NCI-H1417 (cell line): ENCODE results near the gene TCERG1L.
A peak's percentile ranks its signal among the peaks of the same experiment; 100 is the strongest.
"Not testable (repeated sequence)": the region's sequence is repeated elsewhere in the genome, so short reads cannot be mapped to it uniquely, and the experiment has no call there.

ENCODE experiments used
- DNase-seq, 3 experiments: peaks; one replicate each; lab custom pipeline; 2025; lab: John Stamatoyannopoulos, UW

Gene TCERG1L, protein sequence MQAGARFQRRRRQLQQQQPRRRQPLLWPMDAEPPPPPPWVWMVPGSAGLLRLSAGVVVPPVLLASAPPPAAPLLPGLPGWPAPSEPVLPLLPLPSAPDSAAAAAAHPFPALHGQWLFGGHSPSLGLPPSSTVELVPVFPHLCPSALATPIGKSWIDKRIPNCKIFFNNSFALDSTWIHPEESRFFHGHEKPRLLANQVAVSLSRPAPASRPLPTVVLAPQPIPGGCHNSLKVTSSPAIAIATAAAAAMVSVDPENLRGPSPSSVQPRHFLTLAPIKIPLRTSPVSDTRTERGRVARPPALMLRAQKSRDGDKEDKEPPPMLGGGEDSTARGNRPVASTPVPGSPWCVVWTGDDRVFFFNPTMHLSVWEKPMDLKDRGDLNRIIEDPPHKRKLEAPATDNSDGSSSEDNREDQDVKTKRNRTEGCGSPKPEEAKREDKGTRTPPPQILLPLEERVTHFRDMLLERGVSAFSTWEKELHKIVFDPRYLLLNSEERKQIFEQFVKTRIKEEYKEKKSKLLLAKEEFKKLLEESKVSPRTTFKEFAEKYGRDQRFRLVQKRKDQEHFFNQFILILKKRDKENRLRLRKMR

DNA sequence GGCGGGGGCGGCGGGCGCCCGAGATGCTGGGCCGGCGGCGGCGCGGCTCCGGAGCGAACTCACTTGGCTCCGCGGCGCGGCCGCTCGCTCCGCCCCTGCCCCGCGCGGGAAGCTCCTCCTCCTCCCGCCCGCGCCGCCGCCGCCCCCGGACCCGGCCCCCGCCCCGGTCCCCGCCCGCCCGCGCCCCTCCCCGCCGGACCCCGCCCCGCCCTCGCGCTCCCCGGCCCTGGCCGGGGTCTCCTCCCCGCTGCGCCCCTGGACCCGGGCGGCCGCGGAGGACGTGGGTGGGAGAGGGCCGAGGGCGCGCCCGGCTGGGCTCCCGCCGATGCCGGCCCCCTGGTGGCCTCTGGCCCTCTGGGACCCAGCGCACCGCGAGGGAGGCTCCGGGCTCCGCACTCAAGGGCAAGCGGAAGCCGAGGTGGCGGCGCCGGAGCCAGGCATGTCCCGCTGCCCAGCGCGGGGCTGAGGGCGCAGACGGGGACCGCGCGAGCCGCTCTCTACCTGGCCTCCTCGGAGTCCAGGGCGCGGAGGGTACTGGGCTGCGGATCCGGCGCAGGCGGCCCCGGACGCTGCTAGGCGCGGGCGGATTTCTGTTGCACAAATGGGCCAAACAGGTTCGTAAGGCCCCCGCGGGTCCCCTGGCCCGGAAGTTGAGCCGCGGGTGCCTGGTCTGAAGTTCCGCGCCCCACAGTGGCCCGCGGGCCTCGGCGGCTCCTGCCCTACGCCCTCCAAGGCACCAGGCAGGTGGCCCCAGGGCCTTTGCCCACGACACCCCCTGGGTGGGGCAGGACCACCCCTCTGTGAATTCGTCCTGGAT lies at the start of gene TCERG1L:
TSS of gene TCERG1L (minus strand) at position 61 of the 817 bp plus-strand sequence. CDS start 86 bp downstream, outside the sequence.
- DNase-seq = peak; percentile 36 to 60 (median 56)

DNA sequence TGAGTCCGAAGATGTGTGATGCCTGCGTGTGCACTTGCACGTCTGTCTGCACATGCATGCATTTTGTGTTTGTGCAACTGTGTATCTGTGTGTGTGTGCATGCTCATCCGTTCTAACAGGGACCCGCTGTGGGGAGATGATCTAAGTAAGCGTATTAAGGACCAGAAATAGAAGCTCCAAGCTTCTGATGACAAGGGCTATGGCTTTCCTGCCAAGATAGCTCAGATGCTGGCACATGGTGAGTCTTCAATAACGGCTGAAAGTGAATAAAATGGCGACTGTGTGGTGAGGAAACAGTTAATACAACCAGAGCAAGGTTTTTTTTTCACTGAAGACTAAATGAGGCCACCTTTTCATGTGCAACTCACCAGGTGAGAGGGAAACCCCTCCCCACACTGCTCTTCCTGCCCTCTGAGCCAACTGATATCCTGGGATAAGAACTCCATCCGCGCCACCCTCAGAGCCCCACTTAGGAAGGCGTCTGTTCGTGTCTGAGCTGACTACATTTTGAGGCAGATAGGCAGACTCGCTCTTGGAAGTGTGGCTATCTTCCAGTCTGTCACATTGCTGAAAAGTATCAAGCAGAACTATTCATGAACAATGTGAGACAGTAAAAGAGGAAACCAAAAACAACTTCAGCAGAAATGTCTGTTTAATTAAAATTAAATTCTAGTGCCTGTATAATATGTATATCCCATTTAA lies 47.4 kb upstream of the TCERG1L start:
- peak in 1 of 3 experiments; percentile 9 for DNase-seq

DNA sequence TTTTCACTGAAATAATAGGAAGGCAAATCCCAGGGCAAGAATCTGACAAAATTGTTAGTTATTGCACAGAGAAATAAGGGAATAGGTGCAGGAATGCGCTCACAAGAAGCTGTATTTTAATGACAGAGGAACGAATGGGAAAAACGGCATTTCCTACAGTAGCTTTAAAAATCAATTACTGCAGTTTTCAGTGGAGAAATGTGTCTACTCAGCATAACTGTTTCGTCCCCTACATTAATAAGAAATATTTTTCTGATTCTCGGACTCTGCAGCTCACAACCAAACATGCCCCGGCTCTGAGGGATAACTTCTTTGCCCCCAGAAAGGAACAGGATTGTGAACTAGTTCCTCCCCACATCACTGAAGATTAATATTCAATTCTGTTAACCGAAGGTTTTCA lies 44.9 kb upstream of the TCERG1L start:
- DNase-seq = no peak

DNA sequence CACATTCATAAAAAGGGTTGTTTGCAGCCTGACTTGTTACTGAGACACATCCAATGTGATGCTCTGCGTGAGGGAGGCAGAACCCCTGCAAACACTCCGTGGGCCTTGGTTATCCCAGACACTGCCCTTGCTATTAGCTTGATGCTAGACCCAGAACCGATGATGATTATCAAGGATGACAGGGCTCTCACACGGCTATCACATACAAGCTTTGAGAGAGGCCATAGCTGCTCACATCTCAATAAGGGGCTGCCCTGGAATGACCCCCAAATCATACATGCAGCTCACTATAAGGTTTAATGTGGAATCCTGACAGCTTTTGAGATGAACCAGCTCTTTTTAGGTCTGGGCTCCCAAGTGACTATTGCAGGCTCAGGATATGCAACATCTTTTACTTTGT lies 44.4 kb upstream of the TCERG1L start:
- no peak for DNase-seq

DNA sequence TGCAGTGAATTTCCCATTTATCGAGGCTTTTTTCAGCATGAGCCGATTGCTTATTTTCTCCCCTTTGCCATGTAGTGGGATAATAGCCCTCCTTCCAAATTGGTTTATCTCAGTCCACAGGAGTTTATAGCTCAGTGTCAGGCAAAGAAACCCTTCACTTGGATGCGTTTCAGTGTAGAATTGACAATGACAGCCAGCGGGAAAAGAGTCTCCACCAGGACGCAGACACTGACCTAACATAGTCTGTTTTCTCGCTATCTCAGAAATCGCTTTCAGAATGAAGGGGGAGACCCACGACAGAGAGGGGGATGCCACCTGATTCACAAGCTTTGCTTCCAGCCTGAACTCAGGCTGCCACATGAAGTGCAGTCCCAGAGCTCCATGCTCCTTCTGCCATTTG lies 43.5 kb upstream of the TCERG1L start:
- no peak for DNase-seq

DNA sequence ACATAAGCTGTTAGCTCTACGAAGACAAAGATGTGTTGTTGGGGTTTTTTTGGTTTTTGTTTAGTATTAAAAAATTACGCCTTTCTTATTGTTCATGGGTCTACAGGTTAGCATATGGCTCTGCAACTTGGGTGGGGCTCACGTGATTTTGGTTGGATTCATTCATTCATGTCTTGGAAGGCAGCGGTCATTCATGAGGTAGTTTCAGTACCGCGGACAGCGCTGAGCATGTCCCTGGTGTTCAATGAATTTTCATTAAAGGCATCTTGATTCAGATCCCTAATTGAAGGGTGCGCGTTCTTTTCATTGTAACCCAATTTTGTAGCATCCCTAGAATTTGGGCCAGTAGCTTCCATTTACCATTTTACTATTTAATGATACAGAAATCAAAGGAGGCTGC lies 42.9 kb upstream of the TCERG1L start:
- DNase-seq = no peak

DNA sequence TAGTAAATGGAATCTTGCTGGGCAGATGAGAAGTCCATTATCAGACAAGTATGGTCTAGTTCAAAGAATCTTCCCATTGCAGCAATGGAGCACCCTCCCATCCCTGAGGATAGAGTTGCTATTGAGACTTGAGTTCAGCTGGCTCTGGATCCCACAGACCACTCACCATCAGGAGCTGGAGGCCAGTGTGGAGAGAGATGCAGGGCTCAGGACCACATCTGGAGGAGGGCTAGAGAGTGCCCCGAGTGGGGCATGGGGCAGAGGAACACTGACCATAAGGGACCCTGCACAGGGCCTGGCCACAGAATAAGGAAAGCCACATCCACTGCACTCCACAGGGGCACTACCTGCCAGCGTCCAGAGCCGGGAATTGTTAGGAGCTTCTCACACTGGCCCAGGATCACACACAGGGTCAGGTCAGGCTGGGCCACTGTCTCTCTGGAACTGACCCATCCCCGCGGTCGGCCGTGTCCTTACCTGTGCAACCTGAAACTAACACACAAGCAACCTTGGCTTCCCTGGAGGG lies 41.3 kb upstream of the TCERG1L start:
- no peak for DNase-seq

DNA sequence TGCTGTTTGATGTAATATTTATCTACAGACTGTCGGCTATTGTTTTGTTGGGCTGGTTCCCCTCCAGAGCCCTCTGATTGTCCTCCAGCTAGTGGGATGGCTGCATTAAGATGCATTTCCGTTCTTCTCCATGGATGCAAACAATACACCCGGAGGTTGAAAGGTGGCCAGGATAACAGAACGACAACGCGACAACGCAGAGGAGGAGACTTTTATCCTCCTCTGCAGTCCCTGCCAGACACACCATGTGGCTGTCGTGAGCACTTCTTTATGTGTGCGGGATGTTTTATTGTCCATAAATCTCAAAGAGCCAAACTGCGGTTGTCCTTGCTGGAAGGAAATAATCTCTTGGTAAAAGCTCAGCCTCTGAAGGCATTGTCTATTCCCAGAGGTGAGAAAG lies 39.1 kb upstream of the TCERG1L start:
- no peak for DNase-seq

DNA sequence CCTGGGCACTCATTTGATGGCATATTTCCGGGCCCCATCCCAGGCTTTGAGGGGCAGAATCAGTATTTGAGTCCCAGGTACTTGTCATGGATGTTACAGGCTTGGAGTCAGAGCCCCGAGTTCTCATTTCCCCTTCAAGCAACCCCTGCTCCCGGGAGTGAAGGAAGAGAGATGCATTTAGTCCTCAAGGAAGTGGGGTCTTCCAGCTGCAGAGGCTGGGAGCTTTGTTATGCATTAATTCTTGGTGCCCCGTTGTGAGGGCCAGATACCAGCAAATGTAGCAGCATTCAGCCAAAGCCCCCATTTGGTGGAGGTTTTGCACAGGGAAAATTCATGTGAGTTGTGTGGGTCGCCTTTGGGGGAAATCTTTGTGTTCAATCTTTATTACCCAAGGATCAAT lies 38.7 kb upstream of the TCERG1L start:
- no peak for DNase-seq

DNA sequence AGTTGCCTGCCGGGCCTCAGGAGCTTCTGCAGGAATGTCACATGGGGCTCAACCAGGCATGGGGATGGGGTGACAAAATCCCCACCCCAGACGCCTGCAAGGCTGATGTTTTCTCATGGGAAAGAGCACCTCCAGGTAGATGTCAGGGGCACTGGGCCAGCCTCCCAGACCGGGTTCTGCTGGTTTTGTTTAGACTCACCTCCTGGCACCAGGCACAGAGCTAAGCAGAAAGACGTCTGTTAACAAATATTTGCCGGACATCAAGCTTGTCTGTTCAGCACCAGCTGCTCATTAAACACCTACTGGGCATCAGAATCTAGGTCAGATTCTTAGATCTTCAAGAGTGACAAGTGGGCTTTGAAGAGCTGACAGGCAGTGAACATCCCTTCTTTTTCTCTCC lies 34.9 kb upstream of the TCERG1L start:
- no peak for DNase-seq

DNA sequence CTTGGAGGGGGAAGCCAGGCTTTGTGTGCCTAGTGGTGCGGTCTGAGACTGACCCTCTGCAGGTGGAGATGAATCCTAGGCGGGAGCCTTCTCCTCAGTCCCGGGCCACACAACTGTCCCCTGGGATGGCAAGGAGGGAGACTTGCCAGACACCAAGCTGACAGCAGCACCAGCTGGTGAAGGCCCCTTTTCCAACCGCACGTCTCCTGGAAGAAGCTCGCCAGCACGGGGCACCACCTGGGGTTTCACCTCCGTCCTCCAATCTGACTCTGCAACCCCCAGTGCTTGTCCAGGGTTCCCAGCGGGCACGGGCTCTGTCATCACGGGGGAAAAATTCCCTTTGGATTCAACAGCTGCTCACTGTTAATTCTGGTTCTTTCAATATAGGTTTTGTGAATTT lies 34.2 kb upstream of the TCERG1L start:
- no peak for DNase-seq

DNA sequence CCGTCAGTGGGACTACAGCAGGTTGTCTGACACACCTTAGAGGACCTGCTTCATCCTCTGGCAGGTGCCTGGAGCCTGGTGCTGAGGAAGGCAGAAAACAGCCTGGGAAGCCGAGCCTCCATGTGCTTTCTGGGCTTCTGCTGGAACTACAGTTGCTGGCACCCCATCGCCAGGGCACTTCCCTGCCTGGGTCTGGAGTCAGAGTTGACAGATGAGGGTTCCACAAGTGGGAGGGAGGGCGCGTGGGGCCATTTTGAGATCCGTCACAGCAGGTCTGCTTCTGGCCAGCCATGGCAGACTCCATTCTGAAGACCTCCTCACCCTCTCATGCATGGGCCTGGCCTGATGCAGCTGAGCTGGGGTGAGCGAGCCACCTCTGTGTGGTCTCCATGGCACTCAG lies 33.2 kb upstream of the TCERG1L start:
- no peak for DNase-seq

DNA sequence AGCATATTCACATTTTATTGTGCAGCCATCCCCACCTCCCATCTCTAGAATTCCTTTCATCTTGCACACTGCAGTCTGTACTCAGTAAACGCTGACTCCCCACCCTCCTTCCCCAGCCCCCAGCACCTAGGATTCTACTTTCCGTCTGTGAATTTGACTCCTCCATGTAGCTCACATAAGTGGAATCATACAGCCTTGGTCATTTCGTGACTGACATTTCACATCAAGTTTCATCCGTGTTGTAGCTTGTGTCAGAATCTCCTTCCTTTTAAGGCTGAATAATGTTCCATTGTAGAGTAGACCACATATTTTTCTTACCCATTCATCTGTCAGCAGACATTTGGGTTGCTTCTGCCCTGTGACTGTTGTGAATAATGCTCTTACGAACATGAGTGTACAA lies 26.2 kb upstream of the TCERG1L start:
- DNase-seq = no peak

DNA sequence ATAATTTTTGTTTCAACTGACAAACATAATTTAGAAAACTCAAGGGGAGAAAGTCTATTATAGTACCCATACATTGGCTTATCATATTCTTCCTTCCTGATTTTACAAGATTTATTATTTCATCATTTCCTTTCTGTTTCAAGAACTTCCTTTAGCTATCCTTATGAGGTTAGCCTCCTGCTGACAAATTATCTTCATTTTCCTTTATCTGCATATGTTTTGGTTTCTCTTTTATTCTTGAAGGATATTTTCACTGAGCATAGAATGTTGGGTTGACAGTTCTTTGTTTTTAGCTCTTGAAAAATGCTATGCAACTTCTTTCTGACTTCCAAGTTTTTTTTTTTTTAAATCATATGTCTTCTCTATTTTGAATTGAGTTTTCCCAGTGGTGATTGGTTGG lies 21.3 kb upstream of the TCERG1L start:
- DNase-seq = no peak

DNA sequence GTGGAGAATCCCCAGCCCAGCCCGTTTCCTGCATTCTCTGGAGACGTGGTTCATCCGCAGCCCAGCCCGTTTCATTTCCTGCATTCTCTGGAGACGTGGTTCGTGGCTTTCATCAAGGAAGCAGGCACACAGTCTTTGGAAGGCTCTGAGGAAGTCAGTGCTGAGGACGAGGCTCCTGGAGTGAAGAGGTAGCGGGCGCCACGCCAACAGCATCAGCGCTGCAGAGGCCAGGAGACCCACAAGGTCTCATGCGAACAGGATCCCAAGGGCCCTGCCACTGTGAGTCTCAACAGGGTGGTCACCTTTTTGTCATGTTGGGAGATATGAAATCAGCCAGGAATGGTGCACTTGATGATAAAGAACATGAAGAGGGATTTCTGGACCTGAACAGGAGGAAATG lies 12.4 kb upstream of the TCERG1L start:
- DNase-seq = no peak

DNA sequence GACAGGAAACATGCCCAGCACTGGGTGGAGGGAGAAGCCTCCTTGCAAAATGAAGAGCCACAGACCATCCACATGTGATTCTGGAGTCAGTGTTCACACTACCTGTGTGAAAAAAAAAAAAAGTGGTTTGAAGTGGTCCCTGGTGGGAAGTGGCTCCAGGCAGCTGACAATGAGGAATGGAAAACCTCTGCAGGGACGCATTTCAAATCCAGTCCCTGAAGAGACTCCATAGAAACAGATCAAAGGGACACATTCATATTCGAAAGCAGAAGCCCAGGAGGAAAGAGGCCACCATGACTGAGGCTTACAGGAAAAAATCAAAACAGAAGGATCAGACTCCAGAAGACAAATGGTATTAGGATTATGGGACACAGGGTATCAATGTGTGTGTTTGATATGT lies 11.5 kb upstream of the TCERG1L start:
- DNase-seq = no peak

DNA sequence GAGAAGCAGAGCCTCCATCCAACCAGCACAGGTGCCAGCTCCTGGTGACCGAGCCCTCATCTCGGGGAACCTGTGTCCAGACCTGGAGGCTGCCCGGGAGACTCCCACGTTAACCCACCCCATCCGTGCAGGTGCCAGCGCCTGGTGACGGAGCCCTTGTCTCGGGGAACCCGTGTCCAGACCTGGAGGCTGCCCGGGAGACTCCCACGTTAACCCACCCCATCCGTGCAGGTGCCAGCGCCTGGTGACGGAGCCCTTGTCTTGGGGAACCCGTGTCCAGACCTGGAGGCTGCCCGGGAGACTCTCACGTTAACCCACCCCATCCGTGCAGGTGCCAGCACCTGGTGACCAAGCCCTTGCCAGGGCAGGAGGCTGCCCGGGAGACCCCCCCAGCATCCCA lies 11.1 kb upstream of the TCERG1L start:
- DNase-seq = not testable (repeated sequence)

DNA sequence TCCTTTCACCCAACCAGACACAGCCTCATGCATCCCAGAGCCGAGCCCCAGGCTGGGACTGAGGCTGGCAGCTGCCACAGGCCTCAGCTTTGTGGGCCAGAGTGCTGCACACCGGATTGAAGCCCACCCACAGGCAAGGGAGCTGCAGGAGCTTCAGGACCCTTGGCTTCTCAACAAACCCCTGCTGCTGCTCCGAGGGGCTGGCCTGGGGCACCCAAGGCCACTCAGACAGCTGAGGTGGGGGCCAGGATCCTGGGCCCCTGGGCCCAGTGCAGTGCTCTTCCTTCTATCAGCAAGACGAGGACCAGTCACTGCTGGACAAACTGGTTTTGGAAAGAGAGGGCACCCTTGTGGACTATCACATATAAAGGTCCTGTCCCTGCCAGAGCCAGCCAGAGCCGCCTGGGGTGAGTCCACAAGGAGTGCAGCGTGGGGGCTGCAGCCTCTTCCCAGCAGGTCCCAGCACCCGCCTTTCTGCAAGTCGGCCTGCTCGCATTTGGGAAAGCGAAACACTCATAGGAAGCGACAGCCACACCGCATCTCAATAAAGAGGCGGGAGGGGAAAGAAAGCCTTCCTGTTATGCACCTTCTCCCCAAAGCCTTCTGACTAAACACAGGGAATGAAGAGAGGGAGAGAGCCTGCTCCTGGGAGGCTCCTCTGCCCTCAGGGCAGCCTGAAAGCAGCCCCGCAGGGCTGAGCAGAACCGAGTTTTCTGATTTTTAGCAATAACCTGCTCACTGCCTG lies 9.5 kb upstream of the TCERG1L start:
- no peak for DNase-seq

DNA sequence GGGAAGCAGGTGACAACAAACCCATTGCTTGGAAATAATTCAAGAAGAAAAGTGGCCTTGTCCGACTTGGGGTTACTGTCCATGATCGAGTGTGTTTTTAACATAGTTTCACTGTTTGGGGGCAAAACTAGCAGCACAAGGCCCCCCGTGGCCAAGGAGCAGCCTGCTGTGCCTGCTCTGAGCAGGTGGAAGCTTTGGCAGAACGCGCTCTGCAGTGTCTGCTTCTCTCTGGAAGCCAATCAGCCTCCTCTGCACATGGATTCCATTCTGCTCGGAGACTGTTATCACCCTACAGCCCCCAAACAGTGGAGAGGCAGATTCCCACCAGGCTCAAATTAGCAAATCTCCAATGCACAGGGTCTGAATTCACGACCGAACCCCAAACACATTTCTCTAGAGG lies 7.3 kb upstream of the TCERG1L start:
- no peak for DNase-seq

DNA sequence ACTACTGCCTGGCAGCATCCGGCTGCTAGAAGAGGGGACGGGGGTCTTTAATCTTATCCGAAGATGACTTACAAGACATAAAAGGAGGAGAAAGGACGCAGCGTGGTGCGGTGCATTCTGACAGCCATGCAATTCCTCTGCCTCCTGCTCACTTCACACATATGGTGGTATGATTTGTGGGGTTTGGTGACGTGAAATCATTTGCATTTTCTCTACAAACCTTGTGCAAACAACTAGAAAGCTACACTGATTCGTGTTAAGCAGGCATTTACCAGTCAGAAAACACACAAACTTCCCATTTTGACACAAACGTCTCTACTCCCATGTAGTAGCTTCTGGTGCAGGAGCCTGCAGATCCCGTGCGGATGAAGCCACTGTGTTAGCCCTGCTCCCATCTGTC lies 6.8 kb upstream of the TCERG1L start:
- no peak for DNase-seq

DNA sequence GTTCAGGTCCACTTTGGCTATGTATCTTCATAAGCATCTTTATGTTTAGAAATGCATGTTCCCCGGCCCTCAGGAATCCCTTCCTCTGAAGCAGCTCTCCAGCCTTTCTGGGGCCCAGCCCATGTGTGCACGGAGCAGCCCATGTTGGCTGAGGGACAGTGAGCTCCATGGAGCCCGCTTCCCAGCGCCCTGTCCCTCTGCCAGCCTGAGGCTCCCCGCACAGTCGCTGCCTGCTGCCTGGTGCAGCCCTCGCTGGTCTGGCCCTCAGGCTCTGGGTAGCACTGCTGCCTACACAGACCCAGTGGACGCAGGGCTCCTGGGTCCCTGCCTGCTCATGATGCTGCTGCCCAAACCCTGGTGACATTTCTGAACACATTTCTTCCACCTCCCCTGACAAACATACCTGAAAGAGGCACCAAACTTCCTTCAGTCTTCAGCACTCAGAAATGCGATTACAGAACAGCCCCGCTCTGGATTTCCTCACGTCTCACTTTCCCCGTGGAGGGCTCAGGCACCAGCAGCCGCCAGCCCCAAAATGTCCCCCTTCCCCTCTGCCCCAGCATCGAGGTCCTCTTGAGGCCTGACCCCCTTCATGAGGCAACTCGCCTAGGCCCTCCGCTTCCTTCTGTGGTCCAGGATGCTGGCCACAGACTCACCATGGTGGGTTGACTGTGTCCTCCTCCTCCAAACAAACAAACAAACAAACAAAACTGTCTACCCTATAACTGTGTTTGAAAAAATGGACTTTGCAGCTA lies 5.0 kb upstream of the TCERG1L start:
- DNase-seq = no peak
